Panc1 (cell line): ENCODE measurements around the gene KLF2. TPM values are rescaled to one million over a fixed set of nuclear protein-coding genes. Genes with fewer than 3 reads are reported as not detected.

Experiments used
- ATAC-seq: fragments of 200-7000 bp; cut with Tn5 transposase; 2 replicates; pipeline ENCODE4 v1.9.1; 2020; ENCODE audit warnings: mild to moderate bottlenecking, moderate library complexity
- BruUV-seq: library from RNA; stranded (reverse); fragments of 400-500 nt; replicated peaks from 2 replicates; lab custom pipeline; 2021; lab: Mats Ljungman, UMichigan
- CTCF ChIA-PET: fragments of 300-600 bp; sonication (Branson Sonifier 250); formaldehyde crosslinking; loops from one replicate; lab custom pipeline; 2022; ENCODE audit warnings: antibody characterized with exemption; lab: Charles Lee
- POLR2A ChIA-PET: fragments of 300-600 bp; sonication (Branson Sonifier 250); formaldehyde crosslinking; loops from one replicate; lab custom pipeline; 2022; ENCODE audit warnings: antibody characterized with exemption; lab: Charles Lee
- DNase-seq: peaks from one replicate; pipeline ENCODE4 v3.0.0-alpha.2; 2010; ENCODE audit warnings: low read depth, low spot score
- H3K27ac ChIP-seq: 2 replicates; pipeline ENCODE4 v1.5.1; 2011; ENCODE audit warnings: mild to moderate bottlenecking, low read length, inconsistent platforms
- H3K27me3 ChIP-seq: fragments of 200-500 bp; sonication (Bioruptor generic); 2 replicates; pipeline ENCODE4 v1.6.0; 2014; ENCODE audit warnings: low read length, inconsistent platforms; ENCODE audit not compliant: control insufficient read depth, insufficient read depth
- H3K36me3 ChIP-seq: fragments of 200-500 bp; sonication (Bioruptor generic); 2 replicates; pipeline ENCODE4 v1.5.1; 2014; ENCODE audit warnings: inconsistent platforms, mild to moderate bottlenecking, low read length, moderate library complexity; ENCODE audit not compliant: control insufficient read depth, insufficient read depth
- H3K4me1 ChIP-seq: 2 replicates; pipeline ENCODE4 v1.5.1; 2011; ENCODE audit warnings: inconsistent platforms, mild to moderate bottlenecking, low read length, moderate library complexity; ENCODE audit not compliant: control insufficient read depth, insufficient read depth
- H3K4me3 ChIP-seq, 2 experiments: 2 replicates each; pipeline ENCODE4 v1.5.1; 2011 to 2012; ENCODE audit warnings: low read depth in 2 of 2, low read length in 2 of 2, mild to moderate bottlenecking in 2 of 2, inconsistent platforms in 1 of 2, moderate library complexity in 1 of 2
- H3K9me3 ChIP-seq: fragments of 200-500 bp; sonication (Bioruptor generic); 2 replicates; pipeline ENCODE4 v1.5.1; 2014; ENCODE audit warnings: low read depth, mild to moderate bottlenecking, inconsistent platforms, low read length, moderate library complexity; ENCODE audit not compliant: control insufficient read depth, insufficient read depth
- POLR2AphosphoS5 ChIP-seq: IDR thresholded peaks from 2 replicates; pipeline ENCODE4 v1.6.1; 2012; ENCODE audit warnings: mild to moderate bottlenecking, low read depth, low read length, moderate library complexity
- SIN3A ChIP-seq: IDR thresholded peaks from 2 replicates; pipeline ENCODE4 v1.6.1; 2012; ENCODE audit warnings: low read depth, mild to moderate bottlenecking, low read length, moderate library complexity, borderline replicate concordance; ENCODE audit not compliant: insufficient read depth
- TCF7L2 ChIP-seq: IDR thresholded peaks from 2 replicates; pipeline ENCODE4 v1.6.1; 2011; ENCODE audit warnings: mild to moderate bottlenecking, low read depth, low read length, inconsistent platforms
- in situ Hi-C: cut with HindIII; loops from 2 replicates; pipeline ENCODE4 v1.10.0; 2016; ENCODE audit warnings: low sequenced_read_pairs, low pct_unique_long_range_greater_than_20kb
- intact Hi-C: fragments of 100-400 bp; cut with micrococcal nuclease; formaldehyde crosslinking; loops from one replicate; pipeline ENCODE4 v1.10.0; 2022; ENCODE audit not compliant: unreplicated experiment
- total RNA-seq: library from RNA; stranded (reverse); gene quantifications from one replicate; pipeline ENCODE4 v1.2.1, GENCODE V29; 2021; ENCODE audit not compliant: unreplicated experiment
- TF ChIP-seq, protein P1 (sequence below): fragments of 450-650 bp; IDR thresholded peaks from 2 replicates; pipeline ENCODE4 v1.5.1; 2017; ENCODE audit warnings: mild to moderate bottlenecking
- TF ChIP-seq, protein P2 (sequence below), 2 experiments: IDR thresholded peaks; 2 replicates each; pipeline ENCODE4 v1.6.1; 2011 to 2012; ENCODE audit warnings: low read depth in 2 of 2, control low read depth in 1 of 2, low read length in 1 of 2, mild to moderate bottlenecking in 1 of 2, moderate library complexity in 1 of 2; ENCODE audit not compliant: insufficient read depth in 1 of 2

Gene KLF2
- total RNA-seq, 1 experiment from 2014 or later: 3.5 TPM

- CTCF ChIA-PET: no interaction called here
- H3K4me1 ChIP-seq: no peaks in the 10 kb centered on the region
- H3K9me3 ChIP-seq: no peaks in the 10 kb centered on the region
- ATAC-seq (no peak), DNase-seq (no peak)
- POLR2A ChIA-PET: no interaction called here
- BruUV-seq: no TSS peak
- in situ Hi-C loops (no loop called here), intact Hi-C loops (no loop called here)
- no peaks in the 10 kb centered on the region for H3K36me3 ChIP-seq
- no peak for TF ChIP-seq SIN3A
- TF ChIP-seq, protein P1, sequence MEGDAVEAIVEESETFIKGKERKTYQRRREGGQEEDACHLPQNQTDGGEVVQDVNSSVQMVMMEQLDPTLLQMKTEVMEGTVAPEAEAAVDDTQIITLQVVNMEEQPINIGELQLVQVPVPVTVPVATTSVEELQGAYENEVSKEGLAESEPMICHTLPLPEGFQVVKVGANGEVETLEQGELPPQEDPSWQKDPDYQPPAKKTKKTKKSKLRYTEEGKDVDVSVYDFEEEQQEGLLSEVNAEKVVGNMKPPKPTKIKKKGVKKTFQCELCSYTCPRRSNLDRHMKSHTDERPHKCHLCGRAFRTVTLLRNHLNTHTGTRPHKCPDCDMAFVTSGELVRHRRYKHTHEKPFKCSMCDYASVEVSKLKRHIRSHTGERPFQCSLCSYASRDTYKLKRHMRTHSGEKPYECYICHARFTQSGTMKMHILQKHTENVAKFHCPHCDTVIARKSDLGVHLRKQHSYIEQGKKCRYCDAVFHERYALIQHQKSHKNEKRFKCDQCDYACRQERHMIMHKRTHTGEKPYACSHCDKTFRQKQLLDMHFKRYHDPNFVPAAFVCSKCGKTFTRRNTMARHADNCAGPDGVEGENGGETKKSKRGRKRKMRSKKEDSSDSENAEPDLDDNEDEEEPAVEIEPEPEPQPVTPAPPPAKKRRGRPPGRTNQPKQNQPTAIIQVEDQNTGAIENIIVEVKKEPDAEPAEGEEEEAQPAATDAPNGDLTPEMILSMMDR: no peak
- TF ChIP-seq POLR2AphosphoS5: no peak
- TF ChIP-seq, protein P2, sequence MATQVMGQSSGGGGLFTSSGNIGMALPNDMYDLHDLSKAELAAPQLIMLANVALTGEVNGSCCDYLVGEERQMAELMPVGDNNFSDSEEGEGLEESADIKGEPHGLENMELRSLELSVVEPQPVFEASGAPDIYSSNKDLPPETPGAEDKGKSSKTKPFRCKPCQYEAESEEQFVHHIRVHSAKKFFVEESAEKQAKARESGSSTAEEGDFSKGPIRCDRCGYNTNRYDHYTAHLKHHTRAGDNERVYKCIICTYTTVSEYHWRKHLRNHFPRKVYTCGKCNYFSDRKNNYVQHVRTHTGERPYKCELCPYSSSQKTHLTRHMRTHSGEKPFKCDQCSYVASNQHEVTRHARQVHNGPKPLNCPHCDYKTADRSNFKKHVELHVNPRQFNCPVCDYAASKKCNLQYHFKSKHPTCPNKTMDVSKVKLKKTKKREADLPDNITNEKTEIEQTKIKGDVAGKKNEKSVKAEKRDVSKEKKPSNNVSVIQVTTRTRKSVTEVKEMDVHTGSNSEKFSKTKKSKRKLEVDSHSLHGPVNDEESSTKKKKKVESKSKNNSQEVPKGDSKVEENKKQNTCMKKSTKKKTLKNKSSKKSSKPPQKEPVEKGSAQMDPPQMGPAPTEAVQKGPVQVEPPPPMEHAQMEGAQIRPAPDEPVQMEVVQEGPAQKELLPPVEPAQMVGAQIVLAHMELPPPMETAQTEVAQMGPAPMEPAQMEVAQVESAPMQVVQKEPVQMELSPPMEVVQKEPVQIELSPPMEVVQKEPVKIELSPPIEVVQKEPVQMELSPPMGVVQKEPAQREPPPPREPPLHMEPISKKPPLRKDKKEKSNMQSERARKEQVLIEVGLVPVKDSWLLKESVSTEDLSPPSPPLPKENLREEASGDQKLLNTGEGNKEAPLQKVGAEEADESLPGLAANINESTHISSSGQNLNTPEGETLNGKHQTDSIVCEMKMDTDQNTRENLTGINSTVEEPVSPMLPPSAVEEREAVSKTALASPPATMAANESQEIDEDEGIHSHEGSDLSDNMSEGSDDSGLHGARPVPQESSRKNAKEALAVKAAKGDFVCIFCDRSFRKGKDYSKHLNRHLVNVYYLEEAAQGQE (IDR thresholded peaks at IDR 0.05; ENCODE audit: insufficient read depth in 1 of 2, low read depth in 2 of 2, low read length in 1 of 2): no peak
- no peak for TF ChIP-seq TCF7L2
- H3K27ac ChIP-seq: no peak overlapping the region
- H3K27me3 ChIP-seq: no peaks in the 10 kb centered on the region
- H3K4me3 ChIP-seq: no peak overlapping the region
Measured at GRCh38 chr19:16359964-16360363, 35.3 kb downstream of the KLF2 start.

DNA sequence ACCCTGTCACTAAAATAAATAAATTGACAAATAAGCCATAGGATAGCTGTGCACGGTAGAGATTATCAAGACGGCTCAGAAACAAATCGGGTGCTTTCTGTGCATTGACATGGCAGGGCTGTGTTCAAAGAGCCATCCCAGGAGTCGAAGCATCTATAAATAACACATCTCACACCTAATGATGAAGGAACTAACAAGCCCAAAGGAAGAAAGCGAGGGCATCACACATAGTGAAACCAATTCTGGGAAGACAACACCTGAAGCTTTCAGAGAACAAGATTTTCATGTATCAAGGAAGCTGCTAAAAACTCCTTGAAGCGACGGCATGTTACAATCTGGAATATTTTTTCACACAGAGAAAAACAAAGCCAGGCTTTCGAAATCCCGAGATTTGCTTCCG lies 36.1 kb downstream of the KLF2 start:
- no peak for DNase-seq
- ChIA-PET POLR2A (no interaction called here), CTCF (no interaction called here)
- Histone ChIP-seq H3K27me3 (no peaks in the 10 kb centered on the region), H3K27ac (no peak overlapping the region), H3K4me3 (no peak overlapping the region), H3K4me1 (no peaks in the 10 kb centered on the region), H3K36me3 (no peaks in the 10 kb centered on the region), H3K9me3 (no peaks in the 10 kb centered on the region)
- intact Hi-C loops: no loop called here
- no TSS peak for BruUV-seq
- ATAC-seq: no peak
- in situ Hi-C loops: no loop called here
- TF ChIP-seq TCF7L2 (no peak), POLR2AphosphoS5 (no peak), SIN3A (no peak)
- TF ChIP-seq, protein P2 (IDR thresholded peaks at IDR 0.05; ENCODE audit: insufficient read depth in 1 of 2, low read depth in 2 of 2, low read length in 1 of 2): no peak
- TF ChIP-seq, protein P1: no peak
